Measurements from ENCODE around the gene EPHA10. TPM values are rescaled to one million over a fixed set of nuclear protein-coding genes. Genes with fewer than 3 reads are reported as not detected.
A peak's percentile ranks its signal among the peaks of the same experiment; 100 is the strongest.
"Not testable (repeated sequence)": the region's sequence is repeated elsewhere in the genome, so short reads cannot be mapped to it uniquely, and the experiment has no call there.

The EPHA10 gene
- total RNA-seq, 1 donor from 2014 or later, result 0.13 TPM

DNA sequence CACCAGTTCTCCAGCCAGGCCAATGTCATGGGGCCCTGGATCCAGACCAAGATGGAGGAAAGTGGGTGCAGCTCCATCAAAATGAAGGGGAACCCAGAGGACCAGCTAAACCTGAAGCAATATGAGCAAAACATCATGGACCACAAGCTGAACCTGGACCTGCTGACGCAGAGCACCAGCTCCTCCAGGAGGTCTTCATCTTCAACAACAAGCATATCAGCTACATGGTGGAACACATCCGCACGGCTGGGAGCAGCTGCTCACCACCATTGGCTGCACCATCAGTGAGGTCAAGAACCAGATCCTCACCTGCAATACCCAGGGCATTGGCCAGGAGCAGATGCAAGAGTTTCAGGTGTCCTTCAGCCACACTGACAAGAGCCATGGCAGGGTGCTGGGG lies 13.7 kb upstream of the EPHA10 start:
- intact Hi-C loops (cut with DNase I), result no loop called here
- ATAC-seq (ENCODE audit: poor library complexity), result no peak

DNA sequence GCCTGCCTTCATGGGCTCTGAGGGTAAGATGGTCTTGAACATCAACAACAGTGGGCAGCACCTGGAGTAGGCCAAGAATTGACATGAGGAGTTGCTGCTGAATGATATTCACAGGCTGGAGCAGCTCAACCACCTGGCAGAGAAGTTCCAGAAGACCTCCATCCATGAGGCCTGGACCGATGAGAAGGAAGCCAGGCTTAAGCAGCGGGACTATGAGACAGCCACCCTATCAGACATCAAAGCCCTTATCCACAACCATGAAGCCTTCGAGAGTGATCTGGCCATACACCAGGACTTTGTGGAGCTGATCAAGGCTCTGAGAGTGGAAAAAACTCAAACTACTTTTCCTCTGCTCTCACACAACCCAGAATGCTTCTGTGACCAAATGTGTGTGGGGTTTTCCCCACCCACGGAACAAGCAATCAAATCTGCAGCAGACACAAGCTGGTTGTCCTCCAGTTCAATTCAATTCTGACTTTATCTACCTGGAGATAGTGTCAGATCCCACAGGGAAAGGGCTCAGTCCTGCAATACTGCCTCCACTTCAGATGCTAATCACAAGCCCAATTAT lies 12.1 kb upstream of the EPHA10 start:
- ATAC-seq (ENCODE audit: poor library complexity), result no peak
- DNase-seq, result no peak
- intact Hi-C loops (cut with DNase I), result no loop called here

More for the DNA sequence above, 13.7 kb upstream of the EPHA10 start:
- DNase-seq, result no peak

DNA sequence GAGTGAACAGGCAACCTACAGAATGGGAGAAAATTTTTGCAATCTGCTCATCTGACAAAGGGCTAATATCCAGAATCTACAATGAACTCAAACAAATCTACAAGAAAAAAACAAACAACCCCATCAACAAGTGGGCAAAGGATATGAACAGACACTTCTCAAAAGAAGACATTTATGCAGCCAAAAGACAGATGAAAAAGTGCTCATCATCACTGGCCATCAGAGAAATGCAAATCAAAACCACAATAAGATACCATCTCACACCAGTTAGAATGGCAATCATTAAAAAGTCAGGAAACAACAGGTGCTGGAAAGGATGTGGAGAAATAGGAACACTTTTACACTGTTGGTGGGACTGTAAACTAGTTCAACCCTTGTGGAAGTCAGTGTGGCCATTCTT lies 6.5 kb upstream of the EPHA10 start:
- intact Hi-C loops (cut with DNase I); ATAC-seq (ENCODE audit: poor library complexity); DNase-seq: not testable (repeated sequence)

DNA sequence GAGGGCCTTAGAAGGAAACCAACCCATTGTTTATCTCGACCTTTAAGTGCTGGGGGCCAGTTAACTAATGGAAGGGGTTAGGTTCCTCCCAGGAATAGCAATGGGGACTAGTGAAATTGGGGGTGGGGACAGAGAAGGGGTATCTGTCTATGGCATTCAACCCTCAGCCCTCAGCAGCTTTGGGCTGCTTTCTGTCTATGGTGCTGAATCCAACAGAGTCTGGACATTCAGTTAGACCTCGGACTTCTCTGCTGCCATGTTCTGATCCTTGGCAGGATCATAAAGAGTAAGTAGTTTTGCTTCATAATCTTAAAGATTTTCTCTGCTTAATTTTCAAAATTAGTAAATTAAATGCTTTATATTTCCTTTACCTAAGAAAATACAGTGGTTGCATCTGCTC lies 2.6 kb upstream of the EPHA10 start:
- intact Hi-C loops (cut with DNase I), result no loop called here
- DNase-seq, result no peak
- ATAC-seq (ENCODE audit: poor library complexity), result no peak

DNA sequence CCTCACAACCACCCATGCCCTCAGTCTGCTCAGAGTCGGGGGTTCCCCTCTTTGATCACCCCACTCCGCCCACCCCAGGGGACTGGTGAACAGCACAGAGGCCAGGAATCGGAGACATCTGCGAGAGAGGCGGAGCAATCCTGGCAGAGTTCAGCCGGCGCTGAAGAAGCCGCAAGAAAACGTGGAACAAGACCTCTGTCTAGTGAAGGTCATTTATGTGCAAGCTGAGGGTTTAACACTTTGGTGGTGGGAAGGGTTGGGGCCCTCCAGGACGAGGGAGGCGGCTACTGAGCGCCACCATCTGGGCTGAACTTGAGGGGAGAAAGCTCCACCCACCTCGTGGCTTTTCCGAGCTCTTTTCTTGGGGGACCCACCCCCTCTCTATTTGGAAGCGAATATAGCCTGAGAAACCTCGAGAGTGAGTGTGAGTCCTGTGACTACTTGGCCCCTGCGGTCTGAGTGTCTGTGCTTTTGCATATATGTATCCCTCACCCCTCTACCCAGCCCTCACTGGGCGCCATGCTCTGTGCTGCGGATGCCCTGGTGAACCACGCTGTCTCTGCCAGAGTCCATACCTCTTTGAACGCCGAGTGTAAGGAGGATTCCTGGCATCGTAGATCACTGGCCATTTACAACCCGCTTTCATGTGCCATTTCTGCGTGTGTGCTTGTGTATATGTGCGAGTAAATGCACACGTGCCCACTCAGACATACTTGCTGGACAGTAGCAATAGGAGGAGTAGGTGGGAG lies 1.2 kb upstream of the EPHA10 start:
- intact Hi-C loops (cut with DNase I), result no loop called here
- ATAC-seq (ENCODE audit: poor library complexity), result no peak
- no peak for DNase-seq

DNA sequence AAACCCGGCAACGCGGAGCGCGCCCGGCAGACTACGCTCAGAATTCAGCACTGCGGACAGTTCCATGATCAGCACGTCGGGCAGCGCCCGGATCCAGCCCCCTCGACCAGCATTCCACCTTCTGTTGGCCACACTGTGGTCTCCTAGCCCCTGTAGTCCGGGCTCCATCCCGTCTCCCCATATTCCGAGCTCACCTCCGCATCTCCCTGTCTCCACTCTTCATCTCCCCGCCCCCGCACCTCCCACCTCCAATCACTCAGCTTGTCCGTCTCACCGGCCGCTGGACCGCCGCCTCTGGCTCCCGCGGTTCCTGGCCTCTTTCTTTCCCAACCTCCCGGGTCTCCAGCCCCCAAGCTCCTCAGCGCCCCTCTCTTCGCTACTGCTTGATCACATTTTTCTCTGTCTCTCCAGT lies 500 bp downstream of the EPHA10 start:
- intact Hi-C loops (cut with DNase I), result no loop called here
- ATAC-seq (ENCODE audit: poor library complexity) (peak; percentile 53), DNase-seq (peak; percentile 41)

DNA sequence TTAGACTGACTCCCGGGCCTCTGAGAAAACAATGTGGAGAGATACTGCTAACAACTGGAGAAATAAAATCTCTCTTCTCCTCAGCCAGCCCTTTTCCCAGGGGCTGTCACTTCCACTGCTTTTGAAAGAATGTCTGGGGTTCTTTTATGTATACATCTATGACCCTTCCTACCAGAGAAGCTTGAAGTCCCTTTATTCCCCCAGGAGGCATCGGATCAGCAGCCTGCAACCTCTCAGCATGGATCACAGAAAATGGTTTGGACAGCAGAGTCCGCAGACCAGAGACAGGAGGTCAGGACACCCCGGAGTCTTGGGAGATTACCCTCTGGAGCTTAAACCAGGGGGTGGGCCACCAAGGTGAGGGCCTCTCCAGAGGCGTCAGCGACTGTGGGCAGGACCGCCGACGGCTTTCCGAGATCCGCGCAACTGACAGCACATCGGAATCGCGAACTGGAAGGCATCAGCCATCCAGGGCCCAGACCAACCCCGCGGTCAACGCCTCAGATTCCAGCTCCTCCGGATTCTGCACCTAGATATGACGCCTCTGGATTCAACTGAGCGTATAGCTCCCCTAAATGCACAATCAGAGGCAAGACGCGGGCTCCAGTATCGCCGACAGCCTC lies 1.0 kb downstream of the EPHA10 start:
- ATAC-seq (ENCODE audit: poor library complexity) (no peak), DNase-seq (no peak)
- intact Hi-C loops (cut with DNase I), result no loop called here

DNA sequence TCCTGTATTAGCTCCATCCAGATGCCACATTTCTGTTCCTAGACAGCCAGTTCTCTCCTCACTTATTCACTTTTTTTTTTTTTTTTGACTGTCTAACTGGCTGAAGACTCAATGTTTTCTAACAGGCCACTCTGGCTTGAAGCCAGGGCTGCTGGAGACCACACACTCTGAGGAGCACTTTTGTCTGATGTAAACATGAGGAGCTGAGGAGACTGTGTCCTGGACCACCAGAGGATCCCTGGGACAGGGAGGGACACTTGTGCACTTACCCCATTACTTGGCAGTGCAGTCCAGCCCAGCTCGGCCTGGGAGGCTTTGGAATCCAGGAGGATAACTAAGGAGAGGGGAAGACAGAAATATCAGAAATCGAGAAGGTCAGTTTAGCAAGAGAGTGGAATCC lies 2.4 kb downstream of the EPHA10 start:
- DNase-seq, result no peak
- intact Hi-C loops (cut with DNase I), result no loop called here
- ATAC-seq (ENCODE audit: poor library complexity), result no peak

DNA sequence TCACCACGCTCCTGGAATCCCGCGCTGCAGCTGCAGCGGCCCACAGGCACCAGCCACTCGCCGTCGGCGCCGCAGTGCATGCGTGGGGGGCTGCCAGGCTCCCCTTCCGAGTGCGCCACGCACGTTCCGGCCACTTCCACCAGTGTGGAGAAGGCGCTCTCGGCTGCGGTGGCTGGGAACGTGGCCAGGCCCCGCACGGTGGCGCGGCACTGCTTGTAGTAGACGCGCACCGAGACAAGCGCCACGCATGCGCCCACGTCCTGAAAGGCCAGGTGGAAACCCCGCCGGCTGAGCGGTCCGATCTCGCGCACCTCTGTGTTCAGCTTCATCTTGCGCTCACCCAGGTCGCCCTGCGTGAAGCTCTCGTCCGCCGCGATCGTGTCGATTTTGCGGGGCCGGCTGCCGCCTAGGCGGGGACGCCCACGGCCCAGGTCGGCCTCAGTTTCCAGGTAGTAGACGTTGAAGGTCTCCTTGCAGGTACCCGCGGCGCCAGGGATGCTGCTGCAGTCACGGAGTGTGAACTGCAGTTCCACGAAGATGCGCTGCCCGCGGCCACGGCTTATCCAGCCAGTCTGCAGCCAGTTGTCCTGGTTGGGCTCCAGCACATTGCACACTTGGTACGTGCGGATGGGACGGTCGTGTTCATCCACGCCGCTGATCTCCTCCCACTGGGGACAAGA lies 3.4 kb downstream of the EPHA10 start:
- ATAC-seq (ENCODE audit: poor library complexity), result no peak
- intact Hi-C loops (cut with DNase I), result no loop called here
- DNase-seq, result no peak

DNA sequence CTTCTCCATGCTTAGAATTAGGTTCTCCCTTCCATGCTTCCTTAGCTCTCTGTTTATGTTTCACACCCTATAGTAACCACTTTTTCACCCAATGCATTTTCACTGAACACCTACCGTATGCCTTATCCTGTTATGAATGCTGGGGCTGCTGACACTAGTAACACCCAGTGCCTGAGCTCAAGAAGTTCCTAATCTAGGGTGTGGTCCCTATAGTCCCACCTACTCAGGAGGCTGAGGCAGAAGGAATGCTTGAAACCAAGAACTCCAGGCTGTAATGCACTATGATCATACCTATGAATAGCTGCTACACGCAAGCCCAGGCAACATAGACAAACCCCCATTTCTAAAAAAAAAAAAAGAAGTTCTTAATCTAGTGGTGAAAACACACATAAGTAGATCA lies 5.5 kb downstream of the EPHA10 start:
- no peak for DNase-seq
- intact Hi-C loops (cut with DNase I), result no loop called here
- no peak for ATAC-seq (ENCODE audit: poor library complexity)

DNA sequence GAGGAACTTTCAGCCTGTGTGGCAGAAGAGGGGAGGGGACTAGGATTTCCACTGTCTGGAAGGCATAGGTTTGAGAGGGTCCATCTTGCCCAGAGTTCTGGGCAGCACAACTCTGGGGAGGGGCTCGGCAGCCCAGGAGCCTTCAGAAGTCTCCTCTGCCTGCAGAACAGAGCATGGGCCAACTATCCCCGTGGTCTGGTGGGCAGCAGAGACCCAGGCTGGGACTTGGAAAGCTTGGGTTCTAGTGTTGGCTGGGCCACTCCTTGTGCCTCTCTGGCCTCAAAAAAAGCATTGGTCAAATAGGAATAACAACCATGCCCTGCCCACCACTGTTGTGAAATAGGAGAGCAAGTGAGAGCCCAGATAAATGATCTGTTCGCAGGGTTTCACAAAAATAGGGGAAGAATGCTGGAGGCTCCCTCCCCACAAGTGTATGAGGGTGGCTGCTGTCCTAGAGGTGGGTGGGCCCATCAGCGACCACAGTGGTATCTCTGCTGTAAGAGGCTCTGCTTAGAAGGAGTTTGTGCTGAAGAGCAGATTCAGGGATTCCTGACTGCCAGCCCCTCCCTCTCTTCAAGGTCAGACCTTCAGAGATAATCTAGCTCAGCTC lies 8.9 kb downstream of the EPHA10 start:
- no peak for ATAC-seq (ENCODE audit: poor library complexity)
- DNase-seq, result no peak
- intact Hi-C loops (cut with DNase I), result no loop called here

DNA sequence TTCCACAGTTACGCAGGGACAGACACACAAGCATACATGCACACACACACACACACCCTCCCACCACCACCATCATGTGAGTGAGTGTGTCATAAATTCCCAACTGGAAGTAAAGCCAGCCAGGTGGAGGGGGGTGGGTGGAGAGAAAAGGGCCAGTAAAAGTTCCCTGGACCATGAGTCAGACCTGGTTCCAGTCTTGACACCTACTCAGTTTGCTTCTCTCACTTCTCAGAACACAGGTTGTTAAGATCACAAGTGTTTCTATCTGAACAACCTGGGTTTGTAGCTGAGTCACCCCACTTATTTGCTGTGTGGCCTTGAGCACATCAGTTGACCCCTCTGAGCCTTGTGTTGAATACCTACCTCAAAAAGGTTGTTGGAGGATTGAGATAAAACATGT lies 9.6 kb downstream of the EPHA10 start:
- ATAC-seq (ENCODE audit: poor library complexity) (no peak), DNase-seq (no peak)
- intact Hi-C loops (cut with DNase I), result no loop called here

DNA sequence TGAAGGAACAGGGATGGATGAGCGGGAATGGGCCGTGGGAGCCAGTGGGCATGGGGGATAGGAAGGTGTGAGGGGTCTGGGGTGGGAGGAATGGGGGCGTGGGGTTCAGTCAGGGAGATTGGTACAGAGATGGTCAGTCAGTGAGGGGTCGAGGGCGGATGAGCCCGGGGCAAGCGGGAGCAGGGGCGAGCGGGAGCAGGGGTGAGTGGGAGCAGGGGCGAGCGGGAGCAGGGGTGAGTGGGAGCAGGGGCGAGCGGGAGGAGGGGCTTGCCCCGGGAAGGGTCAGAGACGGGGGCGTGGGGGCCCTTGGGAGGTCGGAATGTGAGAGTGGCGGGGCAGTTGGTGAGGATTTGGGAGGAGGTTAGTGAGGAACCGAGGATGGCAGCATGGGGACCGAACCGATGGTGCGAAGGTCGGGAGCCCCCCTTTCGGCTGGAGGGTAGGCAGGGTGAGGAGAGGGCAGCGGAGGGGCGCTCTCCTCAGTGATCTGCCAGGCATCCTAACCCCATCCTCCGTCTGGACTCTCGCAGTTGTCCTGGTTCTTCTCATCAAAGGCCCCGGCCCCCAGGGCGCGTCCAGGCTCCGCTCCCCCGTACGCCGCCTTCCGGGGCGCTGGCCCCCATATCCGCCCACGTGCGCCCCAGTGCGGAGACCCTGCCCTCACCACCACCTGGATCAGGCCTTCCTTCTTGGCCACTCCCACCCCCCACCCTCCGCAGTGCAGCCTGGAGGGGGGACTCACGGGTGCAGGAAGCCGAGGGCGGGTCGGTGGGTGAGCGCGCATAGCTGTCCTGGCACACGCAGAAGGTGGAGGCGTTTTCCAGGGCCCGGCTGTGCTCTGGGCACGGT lies 11.2 kb downstream of the EPHA10 start:
- ATAC-seq (ENCODE audit: poor library complexity) (no peak), DNase-seq (no peak)
- intact Hi-C loops (cut with DNase I), result no loop called here

DNA sequence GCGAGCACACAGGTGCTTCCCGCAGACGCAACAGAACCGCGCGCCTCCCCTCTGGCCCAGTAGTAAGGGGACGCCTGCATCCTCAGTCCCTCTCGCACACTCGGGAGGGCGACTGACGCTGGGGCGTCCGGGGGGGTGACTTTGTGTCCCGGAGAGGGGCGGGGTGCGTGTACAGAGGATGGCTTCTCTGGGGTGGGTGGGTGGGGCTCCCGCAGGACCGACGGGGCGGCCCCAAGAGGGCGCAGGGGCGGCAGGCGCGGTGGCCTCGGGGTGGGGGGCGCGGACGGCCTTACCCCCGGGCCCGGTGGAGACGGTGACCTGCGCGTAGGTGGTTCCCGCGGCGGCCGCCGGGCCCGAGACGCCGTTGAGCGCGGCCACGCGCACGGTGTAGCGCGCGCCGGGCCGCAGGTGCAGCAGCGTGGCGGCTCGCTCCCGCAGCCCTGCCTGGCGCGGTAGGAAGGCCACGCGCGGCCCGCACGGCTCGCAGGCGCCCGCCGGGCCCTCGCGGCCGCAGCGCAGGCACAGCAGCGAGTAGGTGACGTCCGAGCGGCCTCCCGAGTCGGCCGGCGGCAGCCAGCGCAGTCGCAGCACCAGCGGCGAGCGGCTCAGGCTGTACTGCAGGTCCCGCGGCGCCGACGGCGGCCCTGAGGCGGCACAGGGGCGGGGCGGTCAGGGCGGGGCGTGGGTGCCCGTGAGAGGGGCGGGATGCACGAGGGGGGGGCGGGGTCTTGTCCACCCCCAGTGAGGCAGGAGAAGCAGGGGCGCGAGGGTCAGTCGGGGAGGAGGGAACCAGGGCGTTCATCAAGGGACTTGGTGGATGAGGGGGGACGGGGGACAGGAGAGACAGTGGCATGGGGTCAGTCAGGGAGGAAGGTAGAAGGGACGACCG lies 12.1 kb downstream of the EPHA10 start:
- DNase-seq (no peak), ATAC-seq (ENCODE audit: poor library complexity) (peak; percentile 20)
- intact Hi-C loops (cut with DNase I), result no loop called here

DNA sequence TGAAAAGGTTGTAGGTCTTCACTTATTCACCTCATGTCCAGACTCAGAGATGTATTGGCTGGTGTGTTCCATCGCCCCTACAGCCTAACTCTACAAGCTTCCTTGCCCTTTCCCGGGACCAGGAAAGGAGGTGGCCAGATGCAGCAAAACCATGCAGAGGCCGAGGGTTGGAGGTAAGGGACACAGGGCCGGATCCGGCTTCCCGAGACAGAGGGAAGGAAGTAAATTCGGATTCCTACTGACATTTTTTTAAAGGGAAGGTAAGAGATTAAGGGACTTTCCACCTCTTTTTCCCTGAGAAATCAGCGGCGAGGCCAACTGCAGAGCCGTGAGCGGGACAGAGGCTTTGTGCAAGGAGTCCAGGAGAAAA lies 12.7 kb downstream of the EPHA10 start:
- no peak for ATAC-seq (ENCODE audit: poor library complexity)
- intact Hi-C loops (cut with DNase I), result no loop called here

DNA sequence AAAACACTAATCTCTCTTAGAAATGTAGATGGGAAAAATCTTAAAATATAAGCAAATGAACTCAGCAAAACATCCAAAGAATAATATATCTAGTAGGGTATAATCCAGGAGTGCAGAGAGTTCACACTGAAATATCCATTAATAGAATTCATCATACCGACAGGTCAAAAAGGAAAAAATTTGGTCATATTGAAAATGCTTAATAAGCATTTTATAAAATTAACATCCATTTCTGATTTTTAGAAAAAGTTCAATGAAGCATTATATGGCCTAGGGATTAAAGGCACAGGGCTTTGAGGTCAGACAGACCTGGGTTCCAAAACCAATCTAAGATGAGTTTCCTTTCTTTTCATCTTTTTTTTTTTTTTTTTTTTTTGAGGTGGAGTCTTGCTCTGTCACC lies 16.4 kb downstream of the EPHA10 start:
- ATAC-seq (ENCODE audit: poor library complexity) (no peak), DNase-seq (no peak)
- intact Hi-C loops (cut with DNase I), result no loop called here

More for the DNA sequence above, 12.7 kb downstream of the EPHA10 start:
- no peak for DNase-seq

DNA sequence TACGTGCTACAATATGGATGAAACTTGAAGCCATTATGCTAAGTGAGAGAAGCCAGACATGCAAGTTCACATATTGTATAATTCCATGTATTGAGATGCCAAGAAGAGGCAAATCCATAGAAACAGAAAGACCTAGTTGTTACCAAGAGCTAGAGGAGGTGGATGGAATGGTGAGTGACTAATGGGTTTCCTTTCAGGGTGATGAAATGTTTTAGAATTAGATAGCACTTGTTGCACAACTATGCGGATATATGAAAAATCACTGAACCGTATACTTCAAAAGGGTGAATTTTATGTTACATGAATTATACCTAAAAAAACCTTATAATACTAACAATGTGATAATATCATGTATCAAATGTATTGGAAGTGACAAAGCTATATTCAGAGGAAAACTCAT lies 18.1 kb downstream of the EPHA10 start:
- ATAC-seq (ENCODE audit: poor library complexity) (no peak), DNase-seq (no peak)
- intact Hi-C loops (cut with DNase I), result no loop called here

DNA sequence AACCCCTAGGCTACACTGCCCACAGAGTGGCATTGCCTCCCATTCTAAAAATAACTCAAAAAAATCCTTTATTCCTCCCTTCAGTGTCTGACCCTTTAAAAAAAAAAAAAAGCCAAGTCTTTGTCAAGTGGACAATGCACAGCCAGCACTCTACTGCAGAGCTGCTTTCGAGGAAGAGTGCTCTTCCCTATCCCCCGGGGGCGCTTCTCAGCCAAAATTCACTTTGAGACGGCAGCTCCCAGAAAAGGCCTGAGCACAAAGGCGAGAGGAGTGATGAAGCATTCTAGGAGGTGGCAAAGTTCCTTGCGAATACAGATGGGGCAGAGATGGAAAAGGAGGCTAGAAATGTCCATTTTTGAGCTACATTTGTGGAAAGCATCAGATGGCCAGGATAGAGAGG lies 23.3 kb downstream of the EPHA10 start:
- intact Hi-C loops (cut with DNase I), result no loop called here
- no peak for ATAC-seq (ENCODE audit: poor library complexity)
- DNase-seq, result no peak
